NCI-H2107 (cell line): Measurements from ENCODE around the gene ARRB2.
"Not testable (repeated sequence)": the region's sequence is repeated elsewhere in the genome, so short reads cannot be mapped to it uniquely, and the experiment has no call there.

Source experiments
- DNase-seq: peaks from one replicate; lab custom pipeline; 2025; lab: John Stamatoyannopoulos, UW

ARRB2 gene

GRCh38 chr17:4703330-4703691 lies 7.1 kb upstream of the ARRB2 start:
- no peak for DNase-seq

GRCh38 chr17:4704574-4704907 lies 5.9 kb upstream of the ARRB2 start:
- not testable (repeated sequence) for DNase-seq

GRCh38 chr17:4704991-4705390 lies 5.4 kb upstream of the ARRB2 start:
- DNase-seq = no peak

GRCh38 chr17:4706121-4706520 lies 4.3 kb upstream of the ARRB2 start:
- no peak for DNase-seq

GRCh38 chr17:4708436-4708835 lies 2.0 kb upstream of the ARRB2 start:
- no peak for DNase-seq

- no peak for DNase-seq
These were observed 532 bp downstream of the ARRB2 start for GRCh38 chr17:4710693-4711634.

GRCh38 chr17:4711661-4712181 lies 1.3 kb downstream of the ARRB2 start:
- DNase-seq = no peak

GRCh38 chr17:4712526-4712925 lies 2.1 kb downstream of the ARRB2 start:
- no peak for DNase-seq

GRCh38 chr17:4714340-4715062 lies 4.1 kb downstream of the ARRB2 start:
- DNase-seq = not testable (repeated sequence)

- no peak for DNase-seq
These were observed 4.8 kb downstream of the ARRB2 start for GRCh38 chr17:4715063-4715744.

- DNase-seq = no peak
These were observed 5.6 kb downstream of the ARRB2 start for GRCh38 chr17:4716081-4716480.

GRCh38 chr17:4717791-4718190 lies 7.4 kb downstream of the ARRB2 start:
- no peak for DNase-seq

GRCh38 chr17:4718276-4718675 lies 7.8 kb downstream of the ARRB2 start:
- no peak for DNase-seq

- DNase-seq = no peak
These were observed 8.7 kb downstream of the ARRB2 start for GRCh38 chr17:4719146-4719545.

- no peak for DNase-seq
These were observed 9.3 kb downstream of the ARRB2 start for GRCh38 chr17:4719684-4720221.

- no peak for DNase-seq
These were observed 10.4 kb downstream of the ARRB2 start for GRCh38 chr17:4720787-4721186.

- no peak for DNase-seq
These were observed 11.0 kb downstream of the ARRB2 start for GRCh38 chr17:4721203-4722135.

- no peak for DNase-seq
These were observed 12.3 kb downstream of the ARRB2 start for GRCh38 chr17:4722678-4723240.

GRCh38 chr17:4724650-4725049 lies 14.2 kb downstream of the ARRB2 start:
- no peak for DNase-seq

- no peak for DNase-seq
These were observed 15.3 kb downstream of the ARRB2 start for GRCh38 chr17:4725646-4726310.
